GM19463 (cell line): ENCODE results near the gene LMBR1.
"Not testable (repeated sequence)": the region's sequence is repeated elsewhere in the genome, so short reads cannot be mapped to it uniquely, and the experiment has no call there.

Experiments
- ATAC-seq: cut with Tn5 transposase; IDR thresholded peaks from one replicate; pipeline ENCODE4 v1.9.1; 2021; ENCODE audit warnings: mild to moderate bottlenecking, moderate library complexity; ENCODE audit not compliant: unreplicated experiment

Gene LMBR1

GRCh38 chr7:156703209-156703608, 189.8 kb downstream of the LMBR1 start:
- ATAC-seq = no peak

GRCh38 chr7:156702399-156702798, 190.6 kb downstream of the LMBR1 start:
- ATAC-seq = no peak

GRCh38 chr7:156701787-156702186, 191.2 kb downstream of the LMBR1 start:
- ATAC-seq = not testable (repeated sequence)

- not testable (repeated sequence) for ATAC-seq
These were observed 194.5 kb downstream of the LMBR1 start for GRCh38 chr7:156698512-156698911.

- ATAC-seq = not testable (repeated sequence)
These were observed 195.7 kb downstream of the LMBR1 start for GRCh38 chr7:156697283-156697682.

GRCh38 chr7:156693627-156694026, 199.4 kb downstream of the LMBR1 start:
- no peak for ATAC-seq

- ATAC-seq = no peak
These were observed 200.1 kb downstream of the LMBR1 start for GRCh38 chr7:156692849-156693248.

- no peak for ATAC-seq
These were observed 201.2 kb downstream of the LMBR1 start for GRCh38 chr7:156691764-156692163.

- ATAC-seq = no peak
These were observed 208.3 kb downstream of the LMBR1 start for GRCh38 chr7:156684661-156685060.

- ATAC-seq = no peak
These were observed 208.7 kb downstream of the LMBR1 start for GRCh38 chr7:156684251-156684650.

GRCh38 chr7:156682928-156683327, 210.1 kb downstream of the LMBR1 start:
- no peak for ATAC-seq

GRCh38 chr7:156680281-156680680, 212.7 kb downstream of the LMBR1 start:
- ATAC-seq = no peak

GRCh38 chr7:156677374-156678054, 215.5 kb downstream of the LMBR1 start:
- ATAC-seq = no peak

- no peak for ATAC-seq
These were observed 216.7 kb downstream of the LMBR1 start for GRCh38 chr7:156676263-156676662.

GRCh38 chr7:156675721-156676120, 217.3 kb downstream of the LMBR1 start:
- ATAC-seq = no peak

- no peak for ATAC-seq
These were observed 219.1 kb downstream of the LMBR1 start for GRCh38 chr7:156673902-156674301.

- no peak for ATAC-seq
These were observed 219.5 kb downstream of the LMBR1 start for GRCh38 chr7:156673454-156673853.

GRCh38 chr7:156669035-156669828, 223.8 kb downstream of the LMBR1 start:
- ATAC-seq = no peak

- ATAC-seq = no peak
These were observed 224.7 kb downstream of the LMBR1 start for GRCh38 chr7:156668130-156668741.

- ATAC-seq = no peak
These were observed 225.9 kb downstream of the LMBR1 start for GRCh38 chr7:156667110-156667426.

GRCh38 chr7:156666368-156667109, 226.4 kb downstream of the LMBR1 start:
- no peak for ATAC-seq
